ENCODE data around the gene HDAC4. TPM values are rescaled to one million over a fixed set of nuclear protein-coding genes. Genes with fewer than 3 reads are reported as not detected.

HDAC4 gene
- total and polyA plus RNA-seq, 10 of the 15 experiments (the other 5 are each of a cell fraction or from before 2014, with no cell fraction given) = 0.22 to 15.7 (median 4.8) TPM

DNA sequence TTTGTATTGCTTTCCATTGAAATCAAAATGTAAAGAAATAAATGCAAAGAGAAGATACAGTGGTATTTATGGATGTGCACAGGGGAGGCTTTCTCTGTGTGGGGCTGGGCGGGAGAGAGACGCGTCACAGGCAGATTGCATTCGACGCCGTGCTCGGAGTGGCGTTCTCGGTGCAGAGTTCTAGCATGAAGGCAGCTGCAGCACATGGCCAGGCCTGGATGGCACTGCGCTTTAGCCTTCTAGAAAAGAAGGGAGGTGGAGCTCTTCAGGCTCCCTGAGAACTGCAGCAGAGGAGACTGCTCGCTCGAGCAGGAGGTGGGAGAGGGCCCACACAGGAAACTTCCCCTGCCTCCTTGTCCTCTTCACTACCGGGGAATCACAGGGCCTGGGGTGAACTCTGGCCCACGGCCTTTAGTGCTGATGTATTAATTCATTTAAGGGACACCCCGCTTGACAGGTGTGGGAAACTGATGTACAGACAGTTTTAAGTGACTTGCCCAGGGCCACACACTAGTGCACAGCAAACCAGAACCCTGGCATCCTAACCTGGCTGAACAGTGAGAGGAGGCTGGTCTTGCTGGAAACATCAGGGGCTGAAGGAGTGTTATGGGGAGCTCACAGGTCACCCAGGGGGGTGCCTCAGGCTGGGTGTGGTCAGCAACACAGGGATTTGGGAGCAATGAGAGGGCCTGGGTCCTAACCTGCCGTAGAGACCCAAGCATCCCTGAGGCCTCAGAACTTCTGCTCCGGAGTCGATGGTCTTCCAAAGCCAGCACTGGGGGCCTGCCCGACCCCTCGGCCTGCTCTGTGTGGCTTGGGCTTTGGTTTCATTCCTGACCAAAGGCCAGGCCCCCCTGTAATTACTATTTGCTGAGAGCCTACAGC, 199.9 kb downstream of the HDAC4 start:
- SMC1A ChIA-PET (ENCODE audit: uncharacterized antibody, unreplicated experiment) = no interaction called here
- ATAC-seq (no peak), FAIRE-seq (no peak), DNase-seq (ENCODE audit: low read depth, low spot score) (no peak)
- H3K4me1 ChIP-seq (ENCODE audit: control insufficient read depth, insufficient read depth, low read length) = no peaks in the 10 kb centered on the region
- H3K4me2 ChIP-seq (ENCODE audit: control insufficient read depth, insufficient read depth) = no peak overlapping the region
- TF ChIP-seq, protein P1, sequence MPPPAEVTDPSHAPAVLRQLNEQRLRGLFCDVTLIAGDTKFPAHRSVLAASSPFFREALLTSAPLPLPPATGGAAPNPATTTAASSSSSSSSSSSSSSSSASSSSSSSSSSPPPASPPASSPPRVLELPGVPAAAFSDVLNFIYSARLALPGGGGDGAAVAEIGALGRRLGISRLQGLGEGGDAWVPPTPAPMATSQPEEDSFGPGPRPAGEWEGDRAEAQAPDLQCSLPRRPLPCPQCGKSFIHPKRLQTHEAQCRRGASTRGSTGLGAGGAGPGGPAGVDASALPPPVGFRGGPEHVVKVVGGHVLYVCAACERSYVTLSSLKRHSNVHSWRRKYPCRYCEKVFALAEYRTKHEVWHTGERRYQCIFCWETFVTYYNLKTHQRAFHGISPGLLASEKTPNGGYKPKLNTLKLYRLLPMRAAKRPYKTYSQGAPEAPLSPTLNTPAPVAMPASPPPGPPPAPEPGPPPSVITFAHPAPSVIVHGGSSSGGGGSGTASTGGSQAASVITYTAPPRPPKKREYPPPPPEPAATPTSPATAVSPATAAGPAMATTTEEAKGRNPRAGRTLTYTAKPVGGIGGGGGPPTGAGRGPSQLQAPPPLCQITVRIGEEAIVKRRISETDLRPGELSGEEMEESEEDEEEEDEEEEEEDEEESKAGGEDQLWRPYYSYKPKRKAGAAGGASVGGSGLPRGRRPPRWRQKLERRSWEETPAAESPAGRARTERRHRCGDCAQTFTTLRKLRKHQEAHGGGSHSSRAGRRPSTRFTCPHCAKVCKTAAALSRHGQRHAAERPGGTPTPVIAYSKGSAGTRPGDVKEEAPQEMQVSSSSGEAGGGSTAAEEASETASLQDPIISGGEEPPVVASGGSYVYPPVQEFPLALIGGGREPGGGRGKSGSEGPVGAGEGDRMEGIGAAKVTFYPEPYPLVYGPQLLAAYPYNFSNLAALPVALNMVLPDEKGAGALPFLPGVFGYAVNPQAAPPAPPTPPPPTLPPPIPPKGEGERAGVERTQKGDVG (CRISPR knock-in tag; IDR thresholded peaks at IDR 0.05) = no peak
- no peak for TF ChIP-seq ZNF622 (IDR thresholded peaks at IDR 0.05)
- TF ChIP-seq SUPT20H (IDR thresholded peaks at IDR 0.05; ENCODE audit: borderline replicate concordance, control insufficient read depth, low read depth, low read length) = no peak
- TF ChIP-seq SUZ12 (IDR thresholded peaks at IDR 0.05; ENCODE audit: unreplicated experiment) = no peak
- TF ChIP-seq, protein P2, sequence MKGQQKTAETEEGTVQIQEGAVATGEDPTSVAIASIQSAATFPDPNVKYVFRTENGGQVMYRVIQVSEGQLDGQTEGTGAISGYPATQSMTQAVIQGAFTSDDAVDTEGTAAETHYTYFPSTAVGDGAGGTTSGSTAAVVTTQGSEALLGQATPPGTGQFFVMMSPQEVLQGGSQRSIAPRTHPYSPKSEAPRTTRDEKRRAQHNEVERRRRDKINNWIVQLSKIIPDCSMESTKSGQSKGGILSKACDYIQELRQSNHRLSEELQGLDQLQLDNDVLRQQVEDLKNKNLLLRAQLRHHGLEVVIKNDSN (IDR thresholded peaks at IDR 0.05; ENCODE audit: borderline replicate concordance, extremely low read length, insufficient read depth, low read depth, low read length) = no peak
- TF ChIP-seq KLF5 (IDR thresholded peaks at IDR 0.05; ENCODE audit: partially characterized antibody) = no peak
- TF ChIP-seq HDAC6 (IDR thresholded peaks at IDR 0.05; ENCODE audit: unreplicated experiment) = no peak
- no peak for TF ChIP-seq FOXM1 (IDR thresholded peaks at IDR 0.05; ENCODE audit: low read depth, low read length)
- no peak for TF ChIP-seq POLR2AphosphoS2 (IDR thresholded peaks at IDR 0.05; ENCODE audit: low read depth, low read length)
- no peak for TF ChIP-seq EZH2 (IDR thresholded peaks at IDR 0.05; ENCODE audit: borderline replicate concordance, control insufficient read depth, low read depth, low read length)
- no peak for TF ChIP-seq LARP7 (IDR thresholded peaks at IDR 0.05)
- intact Hi-C loops (cut with micrococcal nuclease; ENCODE audit: unreplicated experiment) = no loop called here
- no peaks in the 10 kb centered on the region for H3K79me2 ChIP-seq (ENCODE audit: control insufficient read depth, insufficient read depth, low read length)
- H3K4me3 ChIP-seq = no peak overlapping the region
- no peaks in the 10 kb centered on the region; the same call in 1 of the 2 replicates for H4K20me1 ChIP-seq (ENCODE audit: control insufficient read depth, insufficient read depth)
- no peak overlapping the region for H2AFZ ChIP-seq (ENCODE audit: control insufficient read depth, low read depth, low read length)
- H3K9me3 ChIP-seq (replicated peaks; ENCODE audit: control insufficient read depth, insufficient read depth, low read length) = no peaks in the 10 kb centered on the region
- BruUV-seq (replicated peaks) = no TSS peak
- H3K27me3 ChIP-seq (replicated peaks in 1 of 2; ENCODE audit: control insufficient read depth in 2 of 2, insufficient read depth in 2 of 2, low read length in 1 of 2) = no peaks in the 10 kb centered on the region
- in situ Hi-C loops (cut with MboI) = no loop called here
- 79% methylated on average over 20 of the region's 20 CpGs for WGBS (ENCODE audit: insufficient coverage, insufficient replicate concordance, low lambda C conversion rate, missing lambda C conversion rate)
- no peak overlapping the region for H3K27ac ChIP-seq (ENCODE audit: control insufficient read depth, insufficient read depth)
- H3K36me3 ChIP-seq (ENCODE audit: control insufficient read depth in 2 of 2, insufficient read depth in 2 of 2, low read length in 1 of 2) = peaks cover 0 to 2% of the 10 kb centered on the region in 2 experiments; a peak in 1 of 4 replicates
- CTCF ChIA-PET = no interaction called here
- POLR2A ChIA-PET = interaction anchor here (0.6 kb wide), 1 partner anchor 120 kb away, joined by 4 read pairs; no protein-coding TSS in a partner anchor
- RAD21 ChIA-PET (ENCODE audit: unreplicated experiment) = no interaction called here
- H3K9ac ChIP-seq (ENCODE audit: control insufficient read depth, insufficient read depth, low read length) = no peak overlapping the region

All from GM12878 (cell line).